WTC11 (cell line): ENCODE results near the gene SLC23A1. TPM values are rescaled to one million over a fixed set of nuclear protein-coding genes. Genes with fewer than 3 reads are reported as not detected.

Experiments used
- ATAC-seq: fragments of 200-7000 bp; cut with Tn5 transposase; 2 replicates; pipeline ENCODE4 v1.10.0; 2021; ENCODE audit warnings: mild to moderate bottlenecking, moderate library complexity
- Bru-seq: library from RNA; stranded (reverse); fragments of 400-500 nt; gene quantifications from one replicate; lab custom pipeline; 2021; lab: Mats Ljungman, UMichigan
- CTCF ChIA-PET: fragments of 300-600 bp; sonication (Branson Sonifier 250); formaldehyde crosslinking; loops from one replicate; lab custom pipeline; 2021; ENCODE audit warnings: antibody characterized with exemption; lab: Charles Lee
- POLR2A ChIA-PET: fragments of 350-600 bp; sonication (Branson Sonifier 250); formaldehyde crosslinking; loops from one replicate; lab custom pipeline; 2021; ENCODE audit warnings: antibody characterized with exemption; lab: Charles Lee
- DNase-seq: peaks from one replicate; pipeline ENCODE4 v3.0.0; 2021; ENCODE audit warnings: low spot score
- H3K27ac Mint-ChIP-seq: 2 replicates; pipeline ENCODE4 v1.8.0; 2021; ENCODE audit warnings: mixed read lengths
- H3K27me3 Mint-ChIP-seq: 2 replicates; pipeline ENCODE4 v1.8.0; 2021; ENCODE audit warnings: low read depth, mild to moderate bottlenecking, moderate library complexity, mixed read lengths
- H3K36me3 Mint-ChIP-seq: 2 replicates; pipeline ENCODE4 v1.8.0; 2021; ENCODE audit warnings: mixed read lengths
- H3K4me1 Mint-ChIP-seq: 2 replicates; pipeline ENCODE4 v1.8.0; 2022; ENCODE audit warnings: mixed read lengths
- H3K4me3 Mint-ChIP-seq: 2 replicates; pipeline ENCODE4 v1.8.0; 2021; ENCODE audit warnings: mild to moderate bottlenecking, moderate library complexity, mixed read lengths
- H3K9me3 Mint-ChIP-seq: 2 replicates; pipeline ENCODE4 v1.8.0; 2021; ENCODE audit warnings: mixed read lengths
- AFF4 ChIP-seq: sonication (generic); formaldehyde crosslinking; IDR thresholded peaks from 2 replicates; pipeline ENCODE4 v1.8.1; 2023; ENCODE audit warnings: mild to moderate bottlenecking, missing genetic modification reagents, borderline replicate concordance
- ATF3 ChIP-seq: sonication (generic); formaldehyde crosslinking; conservative IDR thresholded peaks from 2 replicates; pipeline ENCODE4 v1.8.1; 2022; ENCODE audit warnings: mild to moderate bottlenecking, missing genetic modification reagents
- ATF6 ChIP-seq: sonication (generic); formaldehyde crosslinking; IDR thresholded peaks from 2 replicates; pipeline ENCODE4 v1.8.1; 2023; ENCODE audit warnings: mild to moderate bottlenecking, missing genetic modification reagents
- CBFB ChIP-seq: sonication (generic); formaldehyde crosslinking; IDR thresholded peaks from 2 replicates; pipeline ENCODE4 v1.8.1; 2022; ENCODE audit warnings: mild to moderate bottlenecking, low read depth, missing genetic modification reagents
- EMX1 ChIP-seq: fragments of 250-450 bp; sonication (Bioruptor Pico); IDR thresholded peaks from 2 replicates; pipeline ENCODE4 v1.8.0; 2021; ENCODE audit warnings: mild to moderate bottlenecking
- ESRRA ChIP-seq: sonication (generic); formaldehyde crosslinking; IDR thresholded peaks from 2 replicates; pipeline ENCODE4 v1.8.1; 2022; ENCODE audit warnings: mild to moderate bottlenecking, missing genetic modification reagents, borderline replicate concordance
- FOXJ3 ChIP-seq: sonication (generic); formaldehyde crosslinking; IDR thresholded peaks from 2 replicates; pipeline ENCODE4 v1.9.0; 2021; ENCODE audit warnings: missing genetic modification reagents, mild to moderate bottlenecking, borderline replicate concordance
- FOXK1 ChIP-seq: sonication (generic); formaldehyde crosslinking; IDR thresholded peaks from 2 replicates; pipeline ENCODE4 v1.8.0; 2022; ENCODE audit warnings: mild to moderate bottlenecking, moderate library complexity, missing genetic modification reagents
- GRHL2 ChIP-seq: fragments of 250-450 bp; sonication (Bioruptor Pico); IDR thresholded peaks from 2 replicates; pipeline ENCODE4 v1.8.0; 2022; ENCODE audit warnings: mild to moderate bottlenecking, moderate library complexity; ENCODE audit not compliant: insufficient replicate concordance, severe bottlenecking
- HMGA2 ChIP-seq: fragments of 250-450 bp; sonication (Bioruptor Pico); IDR thresholded peaks from 2 replicates; pipeline ENCODE4 v1.4.0; 2021; ENCODE audit warnings: mild to moderate bottlenecking, moderate library complexity
- IRF1 ChIP-seq: sonication (generic); formaldehyde crosslinking; IDR thresholded peaks from 2 replicates; pipeline ENCODE4 v1.8.0; 2023; ENCODE audit warnings: missing genetic modification reagents
- NFATC4 ChIP-seq: fragments of 250-450 bp; sonication (Bioruptor Pico); IDR thresholded peaks from 2 replicates; pipeline ENCODE4 v1.9.0; 2021; ENCODE audit warnings: mild to moderate bottlenecking
- NR2C2 ChIP-seq: sonication (generic); formaldehyde crosslinking; IDR thresholded peaks from 2 replicates; pipeline ENCODE4 v1.8.0; 2022; ENCODE audit warnings: mild to moderate bottlenecking, missing genetic modification reagents
- PRRX2 ChIP-seq: fragments of 250-450 bp; sonication (Bioruptor Pico); IDR thresholded peaks from 2 replicates; pipeline ENCODE4 v1.8.0; 2021; ENCODE audit warnings: mild to moderate bottlenecking
- RORB ChIP-seq: fragments of 250-450 bp; sonication (Bioruptor Pico); IDR thresholded peaks from 2 replicates; pipeline ENCODE4 v1.9.0; 2021; ENCODE audit warnings: mild to moderate bottlenecking
- TEAD4 ChIP-seq: sonication (generic); formaldehyde crosslinking; IDR thresholded peaks from 2 replicates; pipeline ENCODE4 v1.8.0; 2022; ENCODE audit warnings: mild to moderate bottlenecking, missing genetic modification reagents
- ZBTB43 ChIP-seq: sonication (generic); formaldehyde crosslinking; IDR thresholded peaks from 2 replicates; pipeline ENCODE4 v1.8.1; 2023; ENCODE audit warnings: mild to moderate bottlenecking, missing genetic modification reagents
- ZNF425 ChIP-seq: fragments of 250-450 bp; sonication (Bioruptor Pico); conservative IDR thresholded peaks from 2 replicates; pipeline ENCODE4 v1.9.0; 2021; ENCODE audit warnings: mild to moderate bottlenecking
- ZNF532 ChIP-seq: fragments of 250-450 bp; sonication (Bioruptor Pico); IDR thresholded peaks from 2 replicates; pipeline ENCODE4 v1.9.0; 2021; ENCODE audit warnings: mild to moderate bottlenecking, borderline replicate concordance
- long read RNA-seq, 3 experiments: library from RNA in 1 of 3; library from capped mRNA in 1 of 3; library from polyadenylated mRNA in 1 of 3; unstranded in 2 of 3; stranded (forward) in 1 of 3; transcript quantifications; one replicate each; pipeline ENCODE4 v2.0.0, GENCODE V29; 2021
- total RNA-seq: library from RNA; stranded (reverse); gene quantifications from 3 replicates; pipeline ENCODE4 v1.2.3, GENCODE V29; 2021

The SLC23A1 gene
- not detected in 3 replicates for total RNA-seq
- percentile 10 among the genes with signal in this experiment for Bru-seq, nascent RNA
- long read RNA-seq, experiment 1: 0 reads
- long read RNA-seq, experiment 2: 0 reads
- long read RNA-seq, experiment 3: 0 reads

- Mint-ChIP-seq H3K4me1 (peaks cover 22% of the 10 kb centered on the region), H3K36me3 (no peaks in the 10 kb centered on the region), H3K9me3 (no peaks in the 10 kb centered on the region), H3K27me3 (peaks cover 8% of the 10 kb centered on the region; the same call in 1 of the 2 replicates), H3K27ac (no peak within 1 kb of the TSS), H3K4me3 (no peak within 1 kb of the TSS)
- TF ChIP-seq GRHL2 (no peak), PRRX2 (no peak), NR2C2 (CRISPR knock-in tag) (no peak), ESRRA (CRISPR knock-in tag) (no peak), AFF4 (CRISPR knock-in tag) (no peak), TEAD4 (no peak), FOXJ3 (CRISPR knock-in tag) (no peak), ATF6 (CRISPR knock-in tag) (no peak)
- POLR2A ChIA-PET: no interaction called here
- CTCF ChIA-PET: interaction anchor here (1.0 kb wide), 1 partner anchor 19 kb away, joined by 4 read pairs; no protein-coding TSS in a partner anchor
- no peak for DNase-seq
- ATAC-seq: no peak
These were observed at the start of gene SLC23A1 for GRCh38 chr5:139383275-139383992. Gene SLC23A1 (minus strand): TSS chr5:139383297. CDS start chr5:139383253, 44 bp downstream.

GRCh38 chr5:139431706-139432105, 48.6 kb upstream of the SLC23A1 start:
- CTCF ChIA-PET: interaction anchor here (2.4 kb wide), 1 partner anchor 9 kb away, joined by 8 read pairs; no protein-coding TSS in a partner anchor
- ATAC-seq (no peak), DNase-seq (no peak)
- Mint-ChIP-seq H3K4me1 (no peaks in the 10 kb centered on the region), H3K9me3 (no peaks in the 10 kb centered on the region), H3K4me3 (no peak overlapping the region), H3K27me3 (no peaks in the 10 kb centered on the region), H3K36me3 (peaks cover 16% of the 10 kb centered on the region), H3K27ac (no peak overlapping the region)
- POLR2A ChIA-PET: no interaction called here
- TF ChIP-seq HMGA2 (CRISPR knock-in tag) (no peak), ZNF532 (no peak), NFATC4 (CRISPR knock-in tag) (no peak), IRF1 (CRISPR knock-in tag) (no peak), RORB (no peak), ATF3 (no peak), ZBTB43 (no peak), EMX1 (CRISPR knock-in tag) (no peak), FOXK1 (CRISPR knock-in tag) (no peak), ZNF425 (no peak), CBFB (CRISPR knock-in tag) (no peak)
